ENCODE data around the gene LIF. TPM values are rescaled to one million over a fixed set of nuclear protein-coding genes. Genes with fewer than 3 reads are reported as not detected.

The LIF gene
- total RNA-seq, 1 experiment from 2014 or later = 23.1 TPM

DNA sequence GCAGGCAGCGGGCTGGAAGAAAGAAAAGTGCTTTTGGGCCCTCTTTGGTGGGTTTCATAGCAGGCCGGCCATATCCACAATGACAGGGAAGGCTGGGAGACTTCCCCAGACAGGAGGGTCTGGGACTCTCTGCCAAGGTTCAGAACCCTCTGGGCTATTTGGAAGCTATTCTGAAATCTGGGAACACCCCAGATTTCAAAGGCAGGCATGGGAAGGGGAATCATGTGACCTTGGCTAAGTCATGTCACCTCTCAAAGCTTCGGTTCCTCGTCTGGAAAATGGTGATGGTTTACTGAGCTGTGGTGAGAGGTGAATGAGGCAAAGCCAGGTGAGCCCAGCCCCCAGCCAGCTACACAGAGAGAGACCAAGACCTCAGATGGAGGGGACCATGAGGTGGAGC lies 38.1 kb upstream of the LIF start:
- no peak for DNase-seq (ENCODE audit: low read depth)

DNA sequence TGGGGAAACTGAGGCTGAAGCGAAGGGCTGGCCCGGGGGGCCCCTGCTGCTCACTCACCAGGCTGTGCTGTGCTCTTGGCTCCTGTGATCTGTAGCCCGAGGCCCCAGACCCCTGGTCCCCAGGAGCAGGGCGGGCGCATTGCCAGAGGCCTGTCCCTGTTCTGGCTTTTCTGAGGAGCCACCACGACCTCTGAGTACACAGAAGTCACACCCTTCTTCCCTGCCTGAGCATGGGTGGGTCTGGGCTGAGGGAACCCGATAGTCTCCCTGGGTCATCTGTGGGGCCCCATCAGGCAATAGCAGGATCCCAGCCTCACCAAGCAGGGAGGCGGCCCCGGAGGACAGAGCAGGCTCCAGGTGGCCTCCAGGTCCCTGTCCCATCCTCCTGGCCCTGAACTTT lies 37.6 kb upstream of the LIF start:
- no peak for DNase-seq (ENCODE audit: low read depth)

- no peak for DNase-seq (ENCODE audit: low read depth)
Measured at GRCh38 chr22:30283342-30283741, 36.8 kb upstream of the LIF start.

DNA sequence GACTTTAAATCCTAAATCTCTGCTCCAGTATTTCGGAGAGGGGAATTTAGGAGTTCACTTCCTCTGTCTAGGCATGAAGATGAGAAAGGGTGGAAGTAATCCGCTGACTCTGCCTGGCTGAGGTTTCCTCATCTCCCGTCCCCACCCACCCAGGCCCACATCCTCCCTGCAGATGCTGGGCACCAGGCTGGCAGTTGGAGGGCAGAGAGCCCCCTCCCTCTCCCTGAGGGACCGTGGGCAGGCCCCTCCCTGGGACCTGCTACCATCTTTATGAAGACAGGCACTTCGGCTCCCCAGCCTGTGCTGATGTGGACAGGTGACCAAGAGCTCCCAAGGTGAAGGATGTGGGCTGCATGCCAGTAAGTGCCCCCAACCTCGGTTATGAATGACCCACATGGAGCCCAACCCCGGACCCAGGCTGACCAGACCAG lies 36.1 kb upstream of the LIF start:
- no peak for DNase-seq (ENCODE audit: low read depth)

DNA sequence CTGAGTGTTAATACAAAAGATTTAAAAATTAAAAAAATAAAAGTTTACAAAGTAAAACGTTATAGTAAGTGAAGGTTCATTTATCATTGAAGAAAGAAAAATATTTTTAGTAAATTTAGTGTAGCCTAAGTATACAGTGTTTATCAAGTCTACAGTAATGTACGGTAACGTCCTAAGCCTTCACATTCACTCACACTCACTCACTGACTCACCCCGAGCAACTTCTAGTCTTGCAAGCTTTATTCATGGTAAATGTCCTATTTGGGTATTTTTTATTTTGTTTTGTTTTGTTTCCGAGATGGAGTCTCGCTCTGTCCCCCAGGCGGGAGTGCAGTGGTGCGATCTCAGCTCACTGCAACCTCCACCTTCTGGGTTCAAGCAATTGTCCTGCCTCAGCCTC lies 33.9 kb upstream of the LIF start:
- peak; percentile 35 for DNase-seq (ENCODE audit: low read depth)

DNA sequence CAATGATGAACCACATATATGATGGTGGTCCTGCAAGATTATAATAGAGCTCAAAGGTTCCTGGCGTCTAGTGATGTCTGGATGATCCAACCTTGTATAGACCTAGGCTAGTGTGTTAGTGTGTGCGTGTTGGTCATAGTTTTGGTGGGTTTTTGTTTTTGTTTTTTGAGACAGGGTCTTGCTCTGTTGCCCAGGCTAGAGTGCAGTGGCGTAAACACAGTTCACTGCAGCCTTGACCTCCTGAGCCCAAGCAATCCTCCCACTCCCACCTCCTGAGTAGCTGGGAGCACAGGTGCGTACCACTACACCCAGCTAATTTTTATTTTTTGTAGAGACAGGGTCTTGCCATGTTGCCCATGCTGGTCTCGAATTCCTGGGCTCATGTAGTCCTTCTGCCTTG lies 33.4 kb upstream of the LIF start:
- no peak for DNase-seq (ENCODE audit: low read depth)

GRCh38 chr22:30279046-30279788 lies 32.7 kb upstream of the LIF start:
- peak; percentile 64 for DNase-seq (ENCODE audit: low read depth)

DNA sequence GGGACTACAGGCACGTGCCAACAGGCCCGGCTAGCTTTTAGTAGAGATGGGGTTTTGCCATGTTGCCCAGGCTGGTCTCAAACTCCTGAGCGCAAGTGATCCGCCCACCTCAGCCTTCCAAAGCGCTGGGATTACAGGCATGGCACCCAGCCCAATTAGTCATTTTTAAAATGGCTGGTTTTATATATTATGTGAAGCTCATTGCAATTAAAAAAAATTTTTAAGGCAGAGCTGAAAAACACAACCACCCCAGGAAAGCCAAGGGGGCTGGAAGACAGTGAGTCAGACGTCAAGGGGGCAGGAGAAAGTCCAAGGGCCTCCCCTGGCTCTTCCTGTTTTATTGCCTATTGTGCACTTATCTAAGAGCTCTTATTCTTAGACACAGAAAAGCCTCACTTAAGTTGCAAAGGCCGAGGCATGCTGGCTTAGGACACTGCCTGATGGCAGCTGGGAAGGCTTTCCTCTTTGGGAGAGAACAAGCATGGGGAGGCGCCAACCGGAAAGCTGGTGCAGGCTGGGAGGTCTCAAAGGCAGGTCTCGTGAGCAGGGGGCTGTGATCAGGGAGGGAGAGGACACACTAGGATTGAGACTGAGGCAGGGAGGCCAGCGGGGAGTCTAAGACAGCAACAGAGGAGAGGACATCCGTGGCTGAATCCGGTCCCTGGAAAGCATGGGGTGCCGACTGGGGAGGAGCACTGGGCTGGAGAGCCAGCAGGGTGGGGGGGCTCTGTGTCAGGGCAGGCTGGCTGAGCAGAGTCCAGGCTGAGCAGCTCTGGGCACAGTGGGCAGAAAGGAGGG lies 31.2 kb upstream of the LIF start:
- peak; percentile 79 for DNase-seq (ENCODE audit: low read depth)

DNA sequence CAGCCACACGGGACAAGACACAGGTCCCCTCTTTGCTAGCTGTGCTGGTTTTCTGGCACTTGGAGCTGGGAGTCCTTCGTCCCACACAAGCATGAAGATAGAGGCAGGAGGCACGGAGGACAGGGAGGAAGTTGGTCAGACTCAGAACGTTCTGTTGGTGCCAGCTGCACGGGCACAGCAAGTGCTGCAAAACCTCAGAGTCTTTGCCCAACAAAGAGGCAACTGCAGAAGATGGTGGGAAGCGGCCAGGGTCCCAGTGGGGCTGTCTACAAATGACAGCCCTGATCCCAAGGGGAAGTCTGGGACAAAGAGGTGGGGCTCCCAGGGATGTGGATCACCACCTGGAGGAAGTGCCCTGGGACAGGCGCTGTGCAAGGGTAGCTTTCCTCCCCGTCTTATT lies 29.5 kb upstream of the LIF start:
- DNase-seq (ENCODE audit: low read depth) = no peak

DNA sequence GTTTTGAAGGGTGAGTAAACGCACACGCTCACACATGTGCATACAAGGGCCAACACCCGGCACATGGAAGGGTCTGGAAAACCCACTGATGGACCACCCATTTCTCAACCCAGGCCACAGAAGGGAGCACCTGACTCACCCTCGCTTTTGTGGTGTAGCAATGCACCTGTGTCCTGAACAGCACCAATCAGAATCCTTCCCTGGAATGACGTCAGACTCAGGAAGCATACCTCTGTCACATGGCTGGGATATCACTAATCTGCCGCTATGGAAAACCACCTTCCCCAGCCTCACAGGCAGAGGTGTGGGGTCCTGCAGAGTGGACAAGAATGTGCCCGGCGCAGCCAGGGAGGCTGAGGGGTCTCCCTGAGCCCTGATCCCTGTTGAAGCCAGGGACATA lies 29.1 kb upstream of the LIF start:
- DNase-seq (ENCODE audit: low read depth) = no peak

DNA sequence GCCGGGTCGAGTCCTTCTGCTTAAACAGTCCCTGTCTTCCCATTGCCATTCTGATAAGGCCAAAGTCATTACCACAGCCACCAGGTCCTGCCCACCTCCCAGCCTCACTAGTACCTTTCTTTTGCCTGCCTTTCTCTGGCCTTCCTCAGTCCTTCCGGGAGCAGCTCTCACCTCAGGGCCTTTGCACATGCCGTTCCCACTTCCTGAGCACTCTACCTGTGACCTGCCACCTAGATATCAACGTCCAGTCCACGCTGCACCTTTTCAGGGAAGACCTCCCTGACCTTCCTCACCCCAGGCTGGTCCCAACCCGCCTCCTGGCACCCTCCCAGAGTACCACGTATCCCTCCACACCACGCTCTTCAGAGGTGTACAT lies 27.9 kb upstream of the LIF start:
- DNase-seq (ENCODE audit: low read depth) = no peak

GRCh38 chr22:30273711-30274436 lies 27.3 kb upstream of the LIF start:
- no peak for DNase-seq (ENCODE audit: low read depth)

- no peak for DNase-seq (ENCODE audit: low read depth)
Measured at GRCh38 chr22:30272781-30273601, 26.4 kb upstream of the LIF start.

DNA sequence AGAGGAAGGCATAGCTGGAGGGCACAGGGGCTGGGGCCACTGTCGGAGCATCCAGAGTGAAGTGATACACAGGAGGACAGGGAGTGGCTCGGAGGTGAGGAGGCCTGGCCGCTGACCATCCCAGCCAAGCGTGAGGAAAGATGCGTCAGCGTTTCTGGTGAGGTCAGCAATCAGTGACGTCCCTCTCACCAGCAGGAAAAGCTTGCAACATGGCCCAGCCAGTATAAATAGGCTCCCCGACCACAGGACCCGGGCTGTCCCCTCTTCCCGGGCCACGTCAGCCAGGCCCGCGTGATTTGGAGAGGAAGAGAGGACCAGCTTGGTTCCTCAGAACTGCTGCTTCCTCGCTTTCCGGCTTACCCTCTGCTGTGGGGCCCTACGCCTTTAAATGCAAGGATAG lies 24.3 kb upstream of the LIF start:
- no peak for DNase-seq (ENCODE audit: low read depth)

DNA sequence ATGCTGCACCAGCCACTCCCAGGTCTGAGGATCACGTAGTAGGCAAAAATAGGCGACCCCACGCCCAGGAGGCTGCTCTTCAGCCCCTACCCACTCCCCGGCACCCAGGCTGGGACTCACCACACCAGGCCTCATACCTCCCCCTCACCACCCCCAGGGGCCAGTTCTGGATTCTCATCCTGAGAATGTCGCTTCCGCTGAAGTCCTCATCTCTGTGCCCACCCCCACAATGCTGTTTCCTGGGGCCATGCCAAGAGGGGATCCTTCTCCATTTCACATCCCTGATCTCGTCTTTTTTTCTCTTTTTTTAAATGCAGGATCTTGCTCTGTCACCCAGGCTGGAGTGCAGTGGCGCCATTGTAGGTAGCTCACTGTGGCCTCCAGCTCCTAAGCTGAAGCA lies 21.8 kb upstream of the LIF start:
- no peak for DNase-seq (ENCODE audit: low read depth)

DNA sequence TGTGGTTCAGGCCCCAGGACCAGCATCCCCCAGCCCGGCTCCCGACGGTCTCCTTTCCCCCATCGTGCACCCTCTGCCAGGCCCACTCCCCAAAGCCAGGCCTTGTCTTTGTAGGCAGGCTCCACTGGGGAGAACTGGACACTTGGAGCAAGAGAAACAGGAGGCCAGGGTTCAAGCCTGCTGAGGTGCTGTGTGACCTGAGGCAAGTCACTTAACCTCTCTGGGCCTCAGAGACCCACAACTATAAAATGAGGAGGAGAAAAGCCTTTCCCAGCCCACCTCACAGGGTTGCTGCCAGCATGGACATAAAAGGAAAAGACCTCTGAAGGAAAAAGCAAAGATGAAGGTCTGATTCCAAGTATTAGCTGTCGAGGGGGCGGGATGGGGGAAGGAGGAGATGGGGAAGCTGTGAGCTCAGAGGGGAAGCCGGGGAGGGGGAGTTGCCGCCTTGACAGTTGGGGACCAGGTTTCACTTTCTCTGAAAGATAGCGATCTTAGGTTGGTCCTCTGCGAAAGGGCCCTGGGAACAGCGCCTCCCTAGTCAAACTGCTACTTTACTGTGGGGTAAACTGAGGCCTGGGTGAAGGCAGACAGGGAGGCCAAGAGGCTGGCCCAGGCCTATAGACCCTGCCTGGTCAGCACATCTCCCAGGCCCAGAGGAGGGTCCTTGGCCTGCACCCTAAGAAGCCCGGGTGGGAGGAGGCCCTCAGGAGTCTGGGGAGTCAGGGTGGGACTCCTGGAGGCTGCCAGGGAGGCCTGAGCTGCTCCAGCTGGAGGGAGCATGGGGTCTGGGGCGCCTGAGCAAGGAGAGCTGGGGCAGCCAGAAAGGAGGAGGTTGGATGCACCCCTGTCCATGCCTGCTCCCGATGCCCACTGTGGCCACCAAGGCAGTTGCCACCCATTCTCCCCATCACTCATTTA lies 21.1 kb upstream of the LIF start:
- no peak for DNase-seq (ENCODE audit: low read depth)

DNA sequence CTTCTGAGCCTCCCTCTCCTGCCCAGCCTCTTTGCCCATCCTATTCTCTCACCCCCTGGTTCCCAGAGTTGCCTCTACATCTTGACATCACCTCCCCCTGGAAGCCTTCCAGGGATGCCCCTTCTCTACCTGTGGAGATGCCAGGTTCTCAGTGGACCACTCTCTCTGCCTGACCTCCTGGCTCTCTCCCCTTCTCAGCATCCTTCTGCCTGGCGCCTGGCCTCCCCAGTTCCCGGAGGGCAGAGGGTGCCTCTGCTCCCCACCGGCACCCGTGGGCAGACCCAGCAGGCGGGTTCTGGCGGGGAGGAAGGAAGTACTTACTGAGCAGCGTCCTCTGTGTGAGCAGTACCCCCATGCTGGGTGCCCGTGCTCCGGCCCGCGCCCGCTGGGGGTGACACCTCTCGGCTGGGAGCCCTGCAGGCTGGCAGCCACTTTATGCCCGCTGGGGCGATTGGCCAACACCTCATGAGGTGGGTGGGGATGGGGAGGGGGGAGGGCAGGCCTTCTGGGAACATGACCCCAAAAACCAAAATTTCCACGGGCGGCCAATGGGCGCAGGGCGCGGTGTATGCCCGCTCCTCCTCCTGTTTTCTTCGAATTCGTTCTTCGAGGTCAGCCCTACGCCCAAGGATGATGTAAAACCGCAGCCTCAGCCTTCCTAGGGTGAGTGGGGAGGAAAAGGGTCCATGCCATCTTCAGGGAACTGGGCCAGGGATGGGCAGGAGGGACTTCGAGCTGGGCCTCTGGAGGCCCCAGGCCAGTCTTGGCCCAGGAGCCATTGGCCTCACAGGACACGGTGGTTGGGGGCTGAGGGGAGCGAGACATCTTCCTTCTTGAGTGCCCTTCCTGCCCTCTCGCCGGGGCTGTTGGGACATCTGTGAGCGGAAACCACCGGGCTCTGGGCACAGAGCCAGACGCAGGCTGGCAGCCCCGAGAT lies 20.2 kb upstream of the LIF start, which contains the start of gene OSM:
Gene OSM, minus strand, starts transcription at position 407 of the 937 bp plus-strand sequence. Its CDS starts 52 bp downstream, at position 355.
- no peak for DNase-seq (ENCODE audit: low read depth)

- no peak for DNase-seq (ENCODE audit: low read depth)
Measured at GRCh38 chr22:30265823-30266444, 19.4 kb upstream of the LIF start.
